Endothelial cell of umbilical vein (primary cell): Measurements from ENCODE around the gene UBE3D.

Experiments used
- EZH2 ChIP-seq: IDR thresholded peaks from 2 replicates; pipeline ENCODE4 v1.6.1; 2012; ENCODE audit warnings: borderline replicate concordance, low read depth, mild to moderate bottlenecking, moderate library complexity, low read length, inconsistent platforms; ENCODE audit not compliant: severe bottlenecking
- FOS ChIP-seq: IDR thresholded peaks from 2 replicates; pipeline ENCODE4 v1.6.1; 2011; ENCODE audit warnings: mild to moderate bottlenecking, low read length, moderate library complexity, borderline replicate concordance; ENCODE audit not compliant: insufficient read depth
- GATA2 ChIP-seq: IDR thresholded peaks from 2 replicates; pipeline ENCODE4 v1.7.0; 2011; ENCODE audit warnings: low read depth, mild to moderate bottlenecking, moderate library complexity, mixed read lengths, low read length; ENCODE audit not compliant: insufficient read length, insufficient read depth
- MYC ChIP-seq: IDR thresholded peaks from one replicate; pipeline ENCODE4 v1.6.1; 2011; ENCODE audit warnings: mild to moderate bottlenecking, low read depth, low read length
- POLR2A ChIP-seq: IDR thresholded peaks from 2 replicates; pipeline ENCODE4 v1.6.1; 2012; ENCODE audit warnings: low read depth, mild to moderate bottlenecking, control low read depth, low read length
- TF ChIP-seq, protein P1 (sequence below), 2 donors: IDR thresholded peaks; 1 replicate in 1 of 2; 2 replicates in 1 of 2; pipeline ENCODE4 v1.5.1; 2011; ENCODE audit warnings: low read length in 2 of 2, mild to moderate bottlenecking in 2 of 2, moderate library complexity in 2 of 2, control low read depth in 1 of 2, inconsistent platforms in 1 of 2, low read depth in 1 of 2; ENCODE audit not compliant: insufficient read depth in 1 of 2; ENCODE audit errors: extremely low read depth in 1 of 2
- TF ChIP-seq, protein P2 (sequence below): IDR thresholded peaks from 2 replicates; pipeline ENCODE4 v1.6.1; 2011; ENCODE audit not compliant: insufficient read depth, insufficient read length

DNA sequence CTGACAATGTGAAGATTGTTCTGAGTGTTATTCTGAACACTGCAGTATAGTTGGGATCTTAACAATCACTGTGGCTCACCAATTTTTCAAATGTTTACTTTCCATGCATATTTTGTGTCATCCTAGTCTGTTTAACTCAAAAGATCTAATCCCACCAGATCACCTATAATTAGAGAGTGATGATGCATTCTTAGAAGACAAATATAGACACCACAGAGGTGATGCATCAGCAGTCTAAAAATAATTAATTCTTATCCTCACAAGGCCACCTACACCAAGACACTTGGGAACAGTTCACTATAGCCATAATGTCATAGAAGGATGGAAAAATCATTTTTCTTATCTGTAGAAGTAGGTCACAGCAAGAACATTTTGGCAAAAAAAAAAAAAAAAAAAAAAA, 154.8 kb downstream of the UBE3D start:
- TF ChIP-seq, protein P1, sequence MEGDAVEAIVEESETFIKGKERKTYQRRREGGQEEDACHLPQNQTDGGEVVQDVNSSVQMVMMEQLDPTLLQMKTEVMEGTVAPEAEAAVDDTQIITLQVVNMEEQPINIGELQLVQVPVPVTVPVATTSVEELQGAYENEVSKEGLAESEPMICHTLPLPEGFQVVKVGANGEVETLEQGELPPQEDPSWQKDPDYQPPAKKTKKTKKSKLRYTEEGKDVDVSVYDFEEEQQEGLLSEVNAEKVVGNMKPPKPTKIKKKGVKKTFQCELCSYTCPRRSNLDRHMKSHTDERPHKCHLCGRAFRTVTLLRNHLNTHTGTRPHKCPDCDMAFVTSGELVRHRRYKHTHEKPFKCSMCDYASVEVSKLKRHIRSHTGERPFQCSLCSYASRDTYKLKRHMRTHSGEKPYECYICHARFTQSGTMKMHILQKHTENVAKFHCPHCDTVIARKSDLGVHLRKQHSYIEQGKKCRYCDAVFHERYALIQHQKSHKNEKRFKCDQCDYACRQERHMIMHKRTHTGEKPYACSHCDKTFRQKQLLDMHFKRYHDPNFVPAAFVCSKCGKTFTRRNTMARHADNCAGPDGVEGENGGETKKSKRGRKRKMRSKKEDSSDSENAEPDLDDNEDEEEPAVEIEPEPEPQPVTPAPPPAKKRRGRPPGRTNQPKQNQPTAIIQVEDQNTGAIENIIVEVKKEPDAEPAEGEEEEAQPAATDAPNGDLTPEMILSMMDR (IDR thresholded peaks at IDR 0.05; ENCODE audit: extremely low read depth in 1 of 2, insufficient read depth in 1 of 2, low read depth in 1 of 2, low read length in 2 of 2): no peak
- TF ChIP-seq EZH2: no peak
- TF ChIP-seq MYC: no peak
- TF ChIP-seq POLR2A: no peak
- TF ChIP-seq GATA2: no peak
- TF ChIP-seq FOS: no peak
- TF ChIP-seq, protein P2, sequence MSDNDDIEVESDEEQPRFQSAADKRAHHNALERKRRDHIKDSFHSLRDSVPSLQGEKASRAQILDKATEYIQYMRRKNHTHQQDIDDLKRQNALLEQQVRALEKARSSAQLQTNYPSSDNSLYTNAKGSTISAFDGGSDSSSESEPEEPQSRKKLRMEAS: no peak
